Urinary bladder (tissue), 4 donors: ENCODE results near the gene KYNU. TPM values are rescaled to one million over a fixed set of nuclear protein-coding genes. Genes with fewer than 3 reads are reported as not detected.

Experiments
- DNase-seq: peaks from one replicate; pipeline ENCODE4 v3.0.0-alpha.2; 2015; ENCODE audit errors: extremely low spot score
- H3K27ac ChIP-seq: one replicate; pipeline ENCODE4 v1.5.1; 2013; ENCODE audit warnings: low read depth, mild to moderate bottlenecking, moderate library complexity
- H3K36me3 ChIP-seq: one replicate; pipeline ENCODE4 v1.6.1; 2013; ENCODE audit warnings: mild to moderate bottlenecking, moderate library complexity; ENCODE audit not compliant: insufficient read depth
- H3K4me1 ChIP-seq: one replicate; pipeline ENCODE4 v1.6.1; 2013; ENCODE audit warnings: mild to moderate bottlenecking, moderate library complexity; ENCODE audit not compliant: insufficient read depth
- H3K4me3 ChIP-seq: one replicate; pipeline ENCODE4 v1.5.1; 2013; ENCODE audit warnings: low read depth, low read length
- WGBS: extraction: QIAGEN DNeasy Blood & Tissue Kit; methylation state at CpG from one replicate; pipeline ENCODE4 v1.1.7; 2013; 5-methylcytosine and 5-hydroxymethylcytosine counted together
- polyA plus RNA-seq: library from polyadenylated mRNA; stranded (reverse); fragments of 200-250 nt; gene quantifications from one replicate; pipeline ENCODE4 v1.2.3, GENCODE V29; 2013
- total RNA-seq: library from RNA; depleted of rRNA; stranded (reverse); fragments of >200 nt; gene quantifications from one replicate; pipeline ENCODE4 v1.2.3, GENCODE V29; 2014
- donor health status: healthy with polysubstance abuse.
- donor health status: healthy.

KYNU gene
- total RNA-seq (9.8 TPM), polyA plus RNA-seq (2.3 TPM)

DNA sequence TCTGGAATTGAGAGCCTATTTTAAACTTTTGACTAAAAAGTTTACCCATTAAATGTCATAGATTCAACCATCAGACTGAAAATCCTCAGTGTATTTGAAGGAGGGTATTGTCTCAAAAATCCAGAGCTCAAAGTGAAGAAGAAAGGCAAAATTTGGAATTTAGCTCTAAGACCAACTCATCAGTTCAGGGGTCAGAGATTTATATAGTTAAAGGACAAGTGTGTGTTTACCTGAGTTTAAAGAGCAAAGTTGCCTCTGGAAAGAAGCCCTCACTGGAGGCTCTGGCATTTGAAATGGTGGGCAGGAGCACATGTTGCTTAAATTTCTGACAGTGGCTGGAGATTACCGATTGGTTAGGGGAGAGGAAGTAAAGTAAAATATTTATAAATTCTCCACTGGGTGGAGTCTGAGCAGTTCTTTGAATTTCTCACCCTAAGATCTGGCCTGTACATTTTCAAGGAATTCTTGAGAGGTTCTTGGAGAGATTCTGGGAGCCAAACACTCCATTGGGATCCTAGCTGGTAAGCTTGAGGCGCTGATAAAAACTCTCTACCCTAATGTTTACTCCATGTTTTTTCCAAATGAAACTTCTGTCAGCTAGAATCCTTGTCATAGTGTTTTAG is at the start of gene KYNU:
TSS of gene KYNU (plus strand) at position 449 of the 623 bp plus-strand sequence. CDS start 7,704 bp downstream, outside the sequence.
- H3K27ac ChIP-seq, result no peak within 1 kb of the TSS
- H3K36me3 ChIP-seq, result no peaks in the 10 kb centered on the region
- WGBS, result 72% methylated on average over 2 of the region's 2 CpGs
- peaks cover 1% of the 10 kb centered on the region for H3K4me1 ChIP-seq
- no peak within 1 kb of the TSS for H3K4me3 ChIP-seq
- DNase-seq, result no peak

GRCh38 chr2:142834021-142834420 is 43.4 kb upstream of the KYNU start:
- no peak for DNase-seq
- no peak overlapping the region for H3K27ac ChIP-seq
- 78% methylated on average over 1 of the region's 1 CpG for WGBS
- H3K4me3 ChIP-seq, result no peak overlapping the region
- no peaks in the 10 kb centered on the region for H3K4me1 ChIP-seq
- H3K36me3 ChIP-seq, result no peaks in the 10 kb centered on the region

- Histone ChIP-seq H3K4me3 (no peak overlapping the region), H3K36me3 (no peaks in the 10 kb centered on the region), H3K4me1 (no peaks in the 10 kb centered on the region), H3K27ac (no peak overlapping the region)
- no peak for DNase-seq
Measured at GRCh38 chr2:142840436-142840835, 37.0 kb upstream of the KYNU start.

DNA sequence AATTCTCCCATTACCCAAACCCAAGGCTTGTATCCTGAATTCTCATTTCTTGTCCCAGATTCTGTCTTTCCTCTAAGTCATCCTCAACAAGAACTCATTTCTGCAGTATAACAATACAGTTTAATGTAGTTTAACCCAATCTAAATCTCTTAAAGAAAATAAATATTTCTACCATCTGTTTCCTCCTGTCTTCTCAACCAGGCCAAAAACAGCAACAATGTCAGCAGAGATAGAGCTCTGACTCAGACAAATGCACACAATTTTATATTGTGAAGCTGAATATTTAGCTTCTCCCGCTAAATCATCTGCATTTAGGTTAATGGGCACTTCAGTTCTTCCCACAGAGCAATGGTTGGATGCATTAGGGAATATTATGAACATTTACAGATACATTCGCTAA is 35.7 kb upstream of the KYNU start:
- no peak overlapping the region for H3K4me3 ChIP-seq
- WGBS, result 88% methylated on average over 2 of the region's 2 CpGs
- DNase-seq, result no peak
- H3K4me1 ChIP-seq, result no peaks in the 10 kb centered on the region
- no peaks in the 10 kb centered on the region for H3K36me3 ChIP-seq
- H3K27ac ChIP-seq, result no peak overlapping the region

DNA sequence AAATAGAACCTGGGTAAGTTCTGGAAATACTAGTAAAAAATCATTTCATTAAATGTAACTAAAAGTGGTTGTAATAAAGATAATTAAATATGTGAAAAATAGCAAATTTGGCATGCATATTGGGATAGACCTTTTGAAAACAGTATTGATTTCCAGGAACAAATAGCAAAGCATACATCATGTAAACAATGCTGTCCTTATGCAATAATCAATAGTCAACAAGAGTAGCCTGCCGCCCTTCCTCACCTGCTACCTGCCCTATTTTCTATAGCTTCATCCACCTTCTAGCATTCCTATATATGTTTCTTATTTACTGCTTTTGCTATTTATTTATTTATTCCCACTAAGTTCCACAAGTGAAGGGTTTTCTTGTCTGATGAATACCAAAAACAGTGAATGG is 35.1 kb upstream of the KYNU start:
- no peaks in the 10 kb centered on the region for H3K4me1 ChIP-seq
- DNase-seq, result no peak
- H3K4me3 ChIP-seq, result no peak overlapping the region
- WGBS, result 100% methylated on average over 1 of the region's 1 CpG
- H3K27ac ChIP-seq, result no peak overlapping the region
- H3K36me3 ChIP-seq, result no peaks in the 10 kb centered on the region

DNA sequence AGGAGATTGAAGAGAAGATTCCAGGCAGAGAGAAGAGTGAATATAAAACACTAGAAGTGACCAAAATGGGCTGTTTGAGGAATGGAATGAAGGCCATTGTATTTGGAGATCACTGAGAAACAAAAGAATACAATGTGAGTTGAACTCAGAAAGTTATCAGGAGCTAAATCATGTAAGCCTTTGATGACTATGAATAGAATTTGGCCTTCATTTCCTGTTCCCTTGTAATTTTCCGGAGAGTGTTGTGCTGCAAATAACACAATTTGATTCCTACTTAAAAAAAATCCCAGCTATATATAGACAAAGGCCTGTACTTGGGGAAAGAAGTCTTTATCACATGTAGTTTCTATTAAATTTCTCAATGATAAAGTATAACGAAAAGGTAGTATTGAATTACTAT is 33.7 kb upstream of the KYNU start:
- DNase-seq, result no peak
- 61% methylated on average over 2 of the region's 2 CpGs for WGBS
- no peaks in the 10 kb centered on the region for H3K4me1 ChIP-seq
- H3K4me3 ChIP-seq, result no peak overlapping the region
- H3K36me3 ChIP-seq, result no peaks in the 10 kb centered on the region
- H3K27ac ChIP-seq, result no peak overlapping the region

- Histone ChIP-seq H3K27ac (no peak overlapping the region), H3K4me1 (no peaks in the 10 kb centered on the region), H3K36me3 (no peaks in the 10 kb centered on the region), H3K4me3 (no peak overlapping the region)
- no peak for DNase-seq
- 46% methylated on average over 2 of the region's 2 CpGs for WGBS
Measured at GRCh38 chr2:142848023-142848606, 29.3 kb upstream of the KYNU start.

GRCh38 chr2:142849820-142850219 is 27.6 kb upstream of the KYNU start:
- no peaks in the 10 kb centered on the region for H3K36me3 ChIP-seq
- H3K27ac ChIP-seq, result no peak overlapping the region
- DNase-seq, result no peak
- no peak overlapping the region for H3K4me3 ChIP-seq
- 52% methylated on average over 3 of the region's 3 CpGs for WGBS
- H3K4me1 ChIP-seq, result no peaks in the 10 kb centered on the region

DNA sequence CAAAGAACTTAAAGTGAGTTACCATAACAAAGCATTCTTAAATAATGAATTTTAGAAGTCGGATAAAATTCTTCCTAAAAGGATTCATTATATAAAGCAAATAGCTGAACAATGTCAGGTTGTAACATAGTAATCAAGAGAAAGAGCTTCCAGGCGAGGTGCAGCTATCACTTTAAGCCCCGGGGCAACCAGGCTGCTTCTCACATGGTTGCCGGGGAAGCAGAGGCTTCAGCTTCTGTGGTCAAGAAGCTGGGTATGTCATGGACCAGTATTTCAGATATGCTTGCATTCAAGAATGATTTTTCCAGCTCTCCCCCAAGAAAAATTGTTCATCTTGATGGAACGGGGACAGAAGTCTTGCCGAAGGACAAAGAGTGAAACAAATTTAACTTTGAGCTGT is 23.6 kb upstream of the KYNU start:
- H3K27ac ChIP-seq, result no peak overlapping the region
- no peak overlapping the region for H3K4me3 ChIP-seq
- 80% methylated on average over 6 of the region's 6 CpGs for WGBS
- H3K36me3 ChIP-seq, result no peaks in the 10 kb centered on the region
- no peak for DNase-seq
- no peaks in the 10 kb centered on the region for H3K4me1 ChIP-seq

- Histone ChIP-seq H3K4me1 (no peaks in the 10 kb centered on the region), H3K27ac (no peak overlapping the region), H3K4me3 (no peak overlapping the region), H3K36me3 (no peaks in the 10 kb centered on the region)
- 84% methylated on average over 5 of the region's 5 CpGs for WGBS
- DNase-seq, result no peak
Measured at GRCh38 chr2:142857256-142858164, 20.0 kb upstream of the KYNU start.

GRCh38 chr2:142858961-142859360 is 18.5 kb upstream of the KYNU start:
- H3K36me3 ChIP-seq, result no peaks in the 10 kb centered on the region
- H3K27ac ChIP-seq, result no peak overlapping the region
- WGBS, result 84% methylated on average over 1 of the region's 1 CpG
- H3K4me1 ChIP-seq, result no peaks in the 10 kb centered on the region
- no peak overlapping the region for H3K4me3 ChIP-seq
- no peak for DNase-seq

DNA sequence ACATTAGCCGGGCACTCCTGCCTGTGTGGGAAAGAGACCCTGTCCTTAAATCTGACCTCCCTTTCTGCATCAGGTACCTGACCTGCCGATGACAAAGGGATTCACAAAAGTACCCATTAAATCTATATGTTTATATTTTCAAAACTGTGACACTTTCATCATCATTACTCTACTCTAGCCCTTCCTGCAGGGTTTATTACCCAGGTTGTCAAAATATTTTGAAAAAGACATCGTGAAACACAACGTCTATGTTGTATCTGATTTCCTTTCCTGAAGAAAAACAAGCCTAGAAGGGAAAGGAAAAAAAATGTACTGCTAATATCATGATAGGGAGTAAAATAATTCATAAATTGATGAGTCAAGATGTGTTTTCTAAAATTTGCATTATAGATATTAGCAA is 15.2 kb upstream of the KYNU start:
- no peaks in the 10 kb centered on the region for H3K36me3 ChIP-seq
- no peak for DNase-seq
- no peak overlapping the region for H3K4me3 ChIP-seq
- 54% methylated on average over 4 of the region's 4 CpGs for WGBS
- H3K27ac ChIP-seq, result no peak overlapping the region
- no peaks in the 10 kb centered on the region for H3K4me1 ChIP-seq

DNA sequence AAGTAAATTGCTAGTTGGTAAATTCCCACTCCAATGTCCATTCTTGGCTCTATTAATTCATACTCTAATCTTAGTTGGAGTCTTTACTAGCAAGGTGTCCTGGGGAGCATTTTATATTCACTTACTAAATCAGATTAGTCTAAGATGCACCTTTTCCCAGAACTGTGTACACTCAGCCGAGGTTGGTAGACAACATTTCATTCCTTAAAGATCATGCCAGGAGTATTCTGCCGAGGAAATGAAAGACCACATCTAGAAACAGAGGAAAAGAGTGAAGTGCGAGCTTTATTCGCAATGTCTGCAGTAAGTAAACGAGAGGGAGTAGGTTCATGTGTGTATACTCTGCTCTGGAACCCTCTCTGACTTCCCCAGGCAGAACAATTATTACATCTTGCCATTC is 14.6 kb upstream of the KYNU start:
- H3K4me3 ChIP-seq, result no peak overlapping the region
- H3K36me3 ChIP-seq, result no peaks in the 10 kb centered on the region
- 79% methylated on average over 5 of the region's 5 CpGs for WGBS
- no peak overlapping the region for H3K27ac ChIP-seq
- DNase-seq, result no peak
- H3K4me1 ChIP-seq, result no peaks in the 10 kb centered on the region

DNA sequence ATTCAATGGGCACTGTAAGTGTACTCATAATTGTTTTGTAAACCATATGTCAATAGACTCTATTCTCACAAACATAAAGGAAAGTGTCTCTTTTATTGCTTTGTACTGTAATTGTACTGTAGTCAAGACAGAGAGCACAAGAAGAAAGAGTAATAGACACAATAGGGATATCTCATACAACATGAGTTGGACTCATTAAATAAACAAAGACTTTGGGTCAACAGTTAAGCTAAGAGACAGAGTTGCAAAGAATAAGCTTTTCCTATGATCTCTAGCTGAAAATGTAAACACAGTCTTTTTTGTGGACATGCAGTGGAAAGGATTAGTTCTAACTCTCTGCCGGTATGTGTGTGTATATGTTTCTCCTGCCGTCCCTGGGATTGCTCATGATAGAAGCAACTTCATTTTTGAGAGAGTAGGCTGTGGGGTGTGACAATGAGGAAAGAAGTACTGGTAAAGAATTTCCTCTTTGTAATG is 13.9 kb upstream of the KYNU start:
- no peaks in the 10 kb centered on the region for H3K4me1 ChIP-seq
- WGBS, result 10% methylated on average over 2 of the region's 2 CpGs
- H3K4me3 ChIP-seq, result no peak overlapping the region
- H3K36me3 ChIP-seq, result no peaks in the 10 kb centered on the region
- DNase-seq, result no peak
- no peak overlapping the region for H3K27ac ChIP-seq
